ENCODE data around the gene ETDA. TPM values are rescaled to one million over a fixed set of nuclear protein-coding genes. Genes with fewer than 3 reads are reported as not detected.
A peak's percentile ranks its signal among the peaks of the same experiment; 100 is the strongest.

Gene ETDA
- total RNA-seq, 4 donors from 2014 or later = not detected

DNA sequence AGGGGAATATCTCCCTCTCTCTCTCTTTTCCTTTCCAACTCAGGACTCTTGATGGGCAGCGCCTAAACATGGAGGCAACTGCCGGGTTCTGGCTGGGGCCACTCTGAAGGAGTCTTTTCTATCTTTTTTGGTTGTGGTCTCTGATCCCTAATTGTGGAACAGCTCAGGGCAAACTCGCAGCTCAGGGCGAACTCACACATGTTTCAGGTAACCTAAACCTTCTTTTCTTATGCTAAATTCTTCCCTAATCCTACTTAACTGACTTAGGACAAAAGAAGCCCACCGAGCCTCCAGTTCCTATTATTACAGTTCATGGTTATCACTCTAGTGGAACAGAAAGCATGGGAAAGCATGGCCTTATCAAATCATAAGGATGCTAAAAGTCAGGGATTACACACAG, 21.3 kb downstream of the ETDA start:
- ATAC-seq (ENCODE audit: low FRiP score) = no peak
- DNase-seq (ENCODE audit: low spot score) = no peak
- TF ChIP-seq, protein P1, sequence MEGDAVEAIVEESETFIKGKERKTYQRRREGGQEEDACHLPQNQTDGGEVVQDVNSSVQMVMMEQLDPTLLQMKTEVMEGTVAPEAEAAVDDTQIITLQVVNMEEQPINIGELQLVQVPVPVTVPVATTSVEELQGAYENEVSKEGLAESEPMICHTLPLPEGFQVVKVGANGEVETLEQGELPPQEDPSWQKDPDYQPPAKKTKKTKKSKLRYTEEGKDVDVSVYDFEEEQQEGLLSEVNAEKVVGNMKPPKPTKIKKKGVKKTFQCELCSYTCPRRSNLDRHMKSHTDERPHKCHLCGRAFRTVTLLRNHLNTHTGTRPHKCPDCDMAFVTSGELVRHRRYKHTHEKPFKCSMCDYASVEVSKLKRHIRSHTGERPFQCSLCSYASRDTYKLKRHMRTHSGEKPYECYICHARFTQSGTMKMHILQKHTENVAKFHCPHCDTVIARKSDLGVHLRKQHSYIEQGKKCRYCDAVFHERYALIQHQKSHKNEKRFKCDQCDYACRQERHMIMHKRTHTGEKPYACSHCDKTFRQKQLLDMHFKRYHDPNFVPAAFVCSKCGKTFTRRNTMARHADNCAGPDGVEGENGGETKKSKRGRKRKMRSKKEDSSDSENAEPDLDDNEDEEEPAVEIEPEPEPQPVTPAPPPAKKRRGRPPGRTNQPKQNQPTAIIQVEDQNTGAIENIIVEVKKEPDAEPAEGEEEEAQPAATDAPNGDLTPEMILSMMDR (IDR thresholded peaks at IDR 0.05) = no peak

DNA sequence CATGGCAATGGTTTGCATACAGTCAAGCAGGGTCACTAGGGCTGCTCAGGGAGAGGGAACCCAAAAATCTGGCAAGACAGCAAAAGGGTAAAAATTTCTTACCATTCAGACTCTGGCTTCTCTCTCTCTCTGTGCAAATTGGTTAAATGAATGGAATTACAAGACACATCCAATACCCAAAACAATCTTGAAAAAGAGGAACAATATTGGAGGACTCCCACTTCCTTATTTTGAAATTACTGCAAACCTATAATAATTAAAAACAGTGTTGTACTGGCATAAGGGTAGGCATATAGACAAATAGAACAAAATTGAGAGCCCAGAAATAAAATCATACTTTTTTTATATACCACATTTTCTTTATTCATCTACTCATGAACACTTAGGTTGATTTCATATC, 24.1 kb downstream of the ETDA start:
- ATAC-seq (ENCODE audit: low FRiP score) (no peak), DNase-seq (ENCODE audit: low spot score) (no peak)
- TF ChIP-seq, protein P1 (IDR thresholded peaks at IDR 0.05) = no peak

- no peak for DNase-seq (ENCODE audit: low spot score)
- ATAC-seq (ENCODE audit: low FRiP score) = no peak
- TF ChIP-seq, protein P1 (IDR thresholded peaks at IDR 0.05) = no peak
These were observed 35.5 kb downstream of the ETDA start for GRCh38 chrX:135287266-135287823.

DNA sequence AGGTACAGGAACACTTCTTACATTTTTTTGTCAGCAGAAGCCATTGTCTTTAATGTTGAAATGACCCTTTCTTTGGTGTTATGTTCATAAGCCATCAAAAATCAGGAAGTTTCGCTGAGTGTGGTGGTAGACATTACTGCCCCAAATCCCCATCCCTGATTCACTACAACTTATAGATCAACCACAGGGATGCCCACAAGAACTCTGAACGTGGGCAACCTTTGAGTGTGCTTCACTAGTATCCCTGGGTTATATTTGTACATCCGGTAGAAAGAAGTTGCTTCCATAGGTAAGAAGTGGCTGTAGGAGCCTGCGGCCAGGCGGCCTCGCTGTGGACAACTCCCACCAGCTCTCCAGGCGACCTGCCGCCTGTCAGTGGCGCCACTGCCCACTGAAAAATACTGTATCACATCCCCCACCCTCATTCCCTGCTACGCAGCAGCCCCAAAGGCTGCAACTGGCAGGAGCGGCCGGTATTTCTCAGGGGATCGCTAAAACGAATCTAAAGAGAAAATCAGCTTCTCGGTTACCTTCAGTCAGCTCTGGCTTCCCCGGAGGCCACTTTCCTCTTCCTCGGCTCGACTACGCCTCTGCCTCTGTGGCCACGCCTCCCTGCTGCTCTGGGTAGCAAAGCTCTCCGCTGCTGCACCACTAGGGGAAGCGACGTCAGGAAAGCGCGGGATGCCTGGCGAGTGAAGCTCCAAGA, 43.5 kb downstream of the ETDA start:
- TF ChIP-seq, protein P1 (IDR thresholded peaks at IDR 0.05) = no peak
- peak; percentile 62 for ATAC-seq (ENCODE audit: low FRiP score)
- DNase-seq (ENCODE audit: low spot score) = no peak

GRCh38 chrX:135295944-135296305, 44.1 kb downstream of the ETDA start:
- ATAC-seq (ENCODE audit: low FRiP score) = no peak
- no peak for DNase-seq (ENCODE audit: low spot score)
- TF ChIP-seq, protein P1 (IDR thresholded peaks at IDR 0.05) = no peak

DNA sequence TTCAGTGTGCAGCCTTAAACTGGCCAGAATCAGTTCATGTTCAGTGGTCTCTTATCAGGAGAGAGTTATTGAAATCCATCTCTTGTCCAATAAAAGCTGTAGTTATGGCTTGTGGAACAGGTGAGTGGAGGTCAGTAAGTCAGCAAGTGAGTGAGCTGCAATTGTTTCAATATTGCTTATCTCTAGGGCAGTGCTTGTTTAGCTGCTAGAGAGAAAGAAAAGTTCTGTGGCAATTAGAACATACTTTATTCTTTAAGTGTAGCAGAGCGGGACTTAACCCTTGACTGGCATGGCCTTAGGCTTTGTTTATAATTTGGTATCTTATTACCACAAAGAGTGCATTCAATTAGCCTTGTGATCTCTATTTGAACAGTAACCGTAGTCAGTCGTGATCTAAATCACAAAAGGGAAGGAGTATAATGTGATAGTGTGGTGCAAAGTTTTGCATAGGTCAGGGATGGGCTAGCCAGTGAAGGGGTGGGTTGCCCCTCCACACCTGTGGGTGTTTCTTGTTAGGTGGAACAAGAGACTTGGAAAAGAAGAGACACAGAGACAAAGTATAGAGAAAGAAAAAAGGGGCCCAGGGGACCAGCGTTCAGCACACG, 50.5 kb downstream of the ETDA start:
- no peak for DNase-seq (ENCODE audit: low spot score)
- no peak for ATAC-seq (ENCODE audit: low FRiP score)
- TF ChIP-seq, protein P1 (IDR thresholded peaks at IDR 0.05) = no peak

Other genes starting within 250 kb of the ETDA start
- gene RTL8B, start 229.5 kb upstream of the ETDA start, total RNA-seq = 1 to 10 TPM; 6.2 to 8.4 (median 7.3) TPM
- 10 to 100 TPM; 46.8 to 81.5 (median 64.3) TPM for gene RTL8C, start 219.7 kb upstream of the ETDA start, total RNA-seq
- gene RTL8A, start 199.9 kb upstream of the ETDA start, total RNA-seq = 10 to 100 TPM; 13.2 to 27.4 (median 19.3) TPM
- gene SMIM10L2B, start 153.3 kb upstream of the ETDA start, total RNA-seq = 1 to 10 TPM in 2 of 4 donors, under 1 TPM in 2; 0.56 to 2.1 (median 1.2) TPM
- gene ETDB, start 131.5 kb upstream of the ETDA start, total RNA-seq = not detected
- not detected for gene CT55, start 80.7 kb upstream of the ETDA start, total RNA-seq
- not detected for gene ETDC, start 57.4 kb downstream of the ETDA start, total RNA-seq
- 10 to 100 TPM in 1 of 4 donors, 1 to 10 TPM in 3; 5.1 to 15.8 (median 6.4) TPM for gene ZNF75D, start 92.0 kb downstream of the ETDA start, total RNA-seq
- 10 to 100 TPM in 2 of 4 donors, 1 to 10 TPM in 2; 4.1 to 15.0 (median 8.6) TPM for gene ZNF449, start 92.7 kb downstream of the ETDA start, total RNA-seq
- gene SMIM10L2A, start 169.9 kb downstream of the ETDA start, total RNA-seq = under 1 TPM; 0.24 to 0.79 (median 0.42) TPM